Stimulated activated CD8-positive, alpha-beta memory T cell treated with anti-CD3 and anti-CD28 coated beads, Interleukin-7, amount 100 ng/mL, for 48 hours (primary cell): ENCODE data around the gene CTU2.

ENCODE experiments used
- DNase-seq, 2 donors: peaks; one replicate each; pipeline ENCODE4 v3.0.0-alpha.2; 2020; ENCODE audit warnings: low read depth in 1 of 2; ENCODE audit errors: extremely low read depth in 1 of 2

Gene CTU2

GRCh38 chr16:88759976-88760350, 53.7 kb downstream of the CTU2 start:
- no peak for DNase-seq

GRCh38 chr16:88760424-88761142, 54.3 kb downstream of the CTU2 start:
- DNase-seq = no peak

GRCh38 chr16:88761143-88761534, 54.8 kb downstream of the CTU2 start:
- DNase-seq = no peak

GRCh38 chr16:88761830-88762229, 55.5 kb downstream of the CTU2 start:
- no peak for DNase-seq

GRCh38 chr16:88762258-88762870, 56.1 kb downstream of the CTU2 start:
- DNase-seq = no peak

GRCh38 chr16:88762941-88763340, 56.6 kb downstream of the CTU2 start:
- DNase-seq = no peak

- no peak for DNase-seq
Measured at GRCh38 chr16:88763502-88764053, 57.3 kb downstream of the CTU2 start.

GRCh38 chr16:88764080-88764479, 57.8 kb downstream of the CTU2 start:
- no peak for DNase-seq

GRCh38 chr16:88764913-88765349, 58.6 kb downstream of the CTU2 start:
- DNase-seq = no peak
